Liver (tissue), 9 donors: ENCODE data around the gene TIAM2. TPM values are rescaled to one million over a fixed set of nuclear protein-coding genes. Genes with fewer than 3 reads are reported as not detected.

Experiments
- DNase-seq: peaks from one replicate; pipeline ENCODE4 v3.0.0-alpha.2; 2017; ENCODE audit warnings: low spot score
- H3K27ac ChIP-seq, 2 donors: one replicate each; pipeline ENCODE4 v1.7.0; 2013; ENCODE audit warnings: inconsistent platforms in 2 of 2, low read length in 2 of 2, control low read depth in 1 of 2, low read depth in 1 of 2, mild to moderate bottlenecking in 1 of 2
- H3K27me3 ChIP-seq, 4 donors: one replicate each; pipeline versions ENCODE4 v1.6.1 to v1.7.0; 2013; ENCODE audit warnings: low read length in 3 of 4, inconsistent platforms in 1 of 4, mild to moderate bottlenecking in 1 of 4, moderate library complexity in 1 of 4; ENCODE audit not compliant: control insufficient read depth in 4 of 4, insufficient read depth in 4 of 4
- H3K36me3 ChIP-seq, 4 donors: one replicate each; pipeline versions ENCODE4 v1.6.1 to v1.7.0; 2013; ENCODE audit warnings: low read length in 3 of 4, mild to moderate bottlenecking in 3 of 4, low read depth in 1 of 4, moderate library complexity in 1 of 4; ENCODE audit not compliant: control insufficient read depth in 4 of 4, insufficient read depth in 3 of 4
- H3K4me1 ChIP-seq, 4 donors: one replicate each; pipeline versions ENCODE4 v1.6.1 to v1.7.0; 2013; ENCODE audit warnings: low read length in 3 of 4, mild to moderate bottlenecking in 3 of 4, moderate library complexity in 1 of 4; ENCODE audit not compliant: control insufficient read depth in 4 of 4, insufficient read depth in 4 of 4
- H3K4me3 ChIP-seq, 3 donors: one replicate each; pipeline versions ENCODE4 v1.6.1 to v1.7.0; 2013; ENCODE audit warnings: low read length in 3 of 3, control low read depth in 1 of 3, low read depth in 1 of 3, mild to moderate bottlenecking in 1 of 3
- H3K9ac ChIP-seq, 2 donors: one replicate each; pipeline ENCODE4 v1.7.0; 2013; ENCODE audit warnings: low read length in 2 of 2, mild to moderate bottlenecking in 2 of 2, moderate library complexity in 2 of 2, control low read depth in 1 of 2, low read depth in 1 of 2
- H3K9me3 ChIP-seq, 4 donors: one replicate each; pipeline versions ENCODE4 v1.6.1 to v1.7.0; 2013; ENCODE audit warnings: low read length in 3 of 4; ENCODE audit not compliant: control insufficient read depth in 4 of 4
- EGR1 ChIP-seq, 2 donors: IDR thresholded peaks; 2 replicates each; pipeline ENCODE4 v1.6.1; 2016 to 2018; ENCODE audit warnings: antibody characterized with exemption in 2 of 2, low read depth in 2 of 2
- FOXA1 ChIP-seq: IDR thresholded peaks from 2 replicates; pipeline ENCODE4 v1.6.1; 2016; ENCODE audit warnings: antibody characterized with exemption
- FOXA2 ChIP-seq: IDR thresholded peaks from 2 replicates; pipeline ENCODE4 v1.6.1; 2016; ENCODE audit warnings: antibody characterized with exemption
- GABPA ChIP-seq, 2 donors: IDR thresholded peaks in 1 of 2; conservative IDR thresholded peaks in 1 of 2; 2 replicates each; pipeline ENCODE4 v1.6.1; 2016; ENCODE audit warnings: antibody characterized with exemption in 2 of 2, mild to moderate bottlenecking in 1 of 2, moderate library complexity in 1 of 2
- HNF4A ChIP-seq, 2 donors: conservative IDR thresholded peaks; 2 replicates each; pipeline ENCODE4 v1.6.1; 2016; ENCODE audit warnings: antibody characterized with exemption in 2 of 2, mild to moderate bottlenecking in 2 of 2
- JUND ChIP-seq, 2 donors: IDR thresholded peaks; 2 replicates each; pipeline ENCODE4 v1.6.1; 2016; ENCODE audit warnings: antibody characterized with exemption in 2 of 2
- NR2F2 ChIP-seq: IDR thresholded peaks from 2 replicates; pipeline ENCODE4 v1.6.1; 2016; ENCODE audit warnings: antibody characterized with exemption
- RAD21 ChIP-seq, 2 donors: IDR thresholded peaks; 2 replicates each; pipeline ENCODE4 v1.6.1; 2016; ENCODE audit warnings: antibody characterized with exemption in 2 of 2, mild to moderate bottlenecking in 2 of 2
- RXRA ChIP-seq, 2 donors: IDR thresholded peaks; 2 replicates each; pipeline ENCODE4 v1.6.1; 2017 to 2018; ENCODE audit warnings: antibody characterized with exemption in 2 of 2, mild to moderate bottlenecking in 1 of 2
- SP1 ChIP-seq: IDR thresholded peaks from 2 replicates; pipeline ENCODE4 v1.6.1; 2018; ENCODE audit warnings: antibody characterized with exemption, mild to moderate bottlenecking
- TAF1 ChIP-seq: conservative IDR thresholded peaks from 2 replicates; pipeline ENCODE4 v1.6.1; 2016; ENCODE audit warnings: antibody characterized with exemption, mild to moderate bottlenecking
- YY1 ChIP-seq: IDR thresholded peaks from 2 replicates; pipeline ENCODE4 v1.6.1; 2016; ENCODE audit warnings: antibody characterized with exemption, mild to moderate bottlenecking
- WGBS: extraction: QIAGEN DNeasy Blood & Tissue Kit; methylation state at CpG from one replicate; pipeline ENCODE4 v1.1.7; 2013; 5-methylcytosine and 5-hydroxymethylcytosine counted together
- polyA plus RNA-seq, 2 donors: library from polyadenylated mRNA; stranded (reverse) in 1 of 2; unstranded in 1 of 2; fragments of 200-250 nt in 1 of 2; fragments of >200 nt in 1 of 2; fragmentation: Nextera tagmentation in 1 of 2; extraction: Ambion mirVana in 1 of 2; gene quantifications; one replicate each; pipeline versions ENCODE4 v1.2.1 to v1.2.3, GENCODE V29; 2013 to 2015
- total RNA-seq, 2 donors: library from RNA; depleted of rRNA; stranded (reverse); fragments of >200 nt; gene quantifications; one replicate each; pipeline ENCODE4 v1.2.3, GENCODE V29; 2014
- TF ChIP-seq, protein P1 (sequence below): IDR thresholded peaks from 2 replicates; pipeline ENCODE4 v1.6.1; 2016; ENCODE audit warnings: antibody characterized with exemption
- TF ChIP-seq, protein P2 (sequence below): IDR thresholded peaks from 2 replicates; pipeline ENCODE4 v1.6.1; 2016; ENCODE audit warnings: antibody characterized with exemption
- TF ChIP-seq, protein P3 (sequence below): IDR thresholded peaks from 2 replicates; pipeline ENCODE4 v1.6.1; 2016; ENCODE audit warnings: antibody characterized with exemption
- TF ChIP-seq, protein P4 (sequence below): IDR thresholded peaks from 2 replicates; pipeline ENCODE4 v1.6.1; 2016; ENCODE audit warnings: antibody characterized with exemption, mild to moderate bottlenecking
- TF ChIP-seq, protein P5 (sequence below): fragments of 150-350 bp; IDR thresholded peaks from 2 replicates; pipeline ENCODE4 v1.5.1; 2017; ENCODE audit warnings: improper control_type of control experiment, low read depth, low read length; ENCODE audit not compliant: missing input control
- donor health status: healthy.
- donor health status: healthy.
- donor health status: healthy.
- donor health status: healthy.
- donor health status: healthy.

Gene TIAM2
- total and polyA plus RNA-seq, 4 donors: 0.62 to 3.7 (median 2.4) TPM

DNA sequence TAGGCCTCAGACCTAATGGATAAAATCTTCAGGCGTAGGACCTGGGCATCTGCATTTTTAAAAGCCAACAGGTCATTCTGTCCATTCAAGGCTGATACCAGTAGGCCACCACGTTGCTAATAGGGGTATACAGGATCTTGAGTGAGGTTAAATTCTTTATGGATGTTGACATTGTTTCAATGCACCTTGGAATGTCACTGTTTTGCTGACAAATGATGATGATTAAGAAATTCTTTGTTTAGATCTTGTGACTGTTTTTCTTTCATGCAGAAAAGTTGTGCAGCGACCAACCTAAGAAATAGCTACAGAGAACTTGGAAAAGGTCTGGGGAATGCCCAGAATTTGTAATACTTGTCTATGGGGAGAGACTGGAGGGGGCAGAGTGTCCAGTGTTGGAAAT lies 167.6 kb downstream of the TIAM2 start:
- no peak overlapping the region for H3K27ac ChIP-seq
- WGBS: 73% methylated on average over 3 of the region's 3 CpGs
- DNase-seq: no peak

DNA sequence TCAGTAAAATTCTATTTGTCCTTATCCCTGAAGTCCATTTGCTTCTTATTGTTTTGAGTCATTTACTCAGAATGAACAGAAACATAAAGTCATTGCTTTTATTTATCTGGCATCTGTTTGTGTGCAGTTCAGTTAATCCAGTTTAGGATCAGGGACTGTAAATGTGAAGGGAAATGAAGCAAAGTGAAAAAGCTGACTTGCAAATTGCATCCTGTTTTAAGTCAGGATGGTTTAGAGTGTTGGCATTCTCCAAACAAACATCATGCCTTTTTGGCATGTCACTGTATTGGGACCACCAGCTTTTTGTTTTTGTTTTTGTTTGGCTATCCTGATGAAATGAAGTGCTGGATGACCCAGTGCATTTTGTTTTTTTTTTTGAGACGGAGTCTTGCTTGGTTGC lies 168.5 kb downstream of the TIAM2 start:
- H3K27ac ChIP-seq: no peak overlapping the region
- no peak overlapping the region for H3K4me3 ChIP-seq
- H3K27me3 ChIP-seq: no peaks in the 10 kb centered on the region
- 94% methylated on average over 1 of the region's 1 CpG for WGBS
- H3K9ac ChIP-seq: no peak overlapping the region
- H3K9me3 ChIP-seq: no peaks in the 10 kb centered on the region
- H3K36me3 ChIP-seq: no peaks in the 10 kb centered on the region
- no peaks in the 10 kb centered on the region for H3K4me1 ChIP-seq
- no peak for DNase-seq
- TF ChIP-seq GABPA (IDR thresholded peaks at IDR 0.05 in 1 of 2, conservative IDR thresholded peaks at IDR 0.05 in 1 of 2): no peak
- no peak for TF ChIP-seq FOXA2
- TF ChIP-seq, protein P1, sequence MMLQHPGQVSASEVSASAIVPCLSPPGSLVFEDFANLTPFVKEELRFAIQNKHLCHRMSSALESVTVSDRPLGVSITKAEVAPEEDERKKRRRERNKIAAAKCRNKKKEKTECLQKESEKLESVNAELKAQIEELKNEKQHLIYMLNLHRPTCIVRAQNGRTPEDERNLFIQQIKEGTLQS: no peak
- TF ChIP-seq RAD21 (IDR thresholded peaks at IDR 0.05): no peak
- TF ChIP-seq JUND (IDR thresholded peaks at IDR 0.05): no peak
- TF ChIP-seq EGR1 (IDR thresholded peaks at IDR 0.05; ENCODE audit: low read depth in 2 of 2): no peak
- no peak for TF ChIP-seq RXRA (IDR thresholded peaks at IDR 0.05)
- TF ChIP-seq, protein P2, sequence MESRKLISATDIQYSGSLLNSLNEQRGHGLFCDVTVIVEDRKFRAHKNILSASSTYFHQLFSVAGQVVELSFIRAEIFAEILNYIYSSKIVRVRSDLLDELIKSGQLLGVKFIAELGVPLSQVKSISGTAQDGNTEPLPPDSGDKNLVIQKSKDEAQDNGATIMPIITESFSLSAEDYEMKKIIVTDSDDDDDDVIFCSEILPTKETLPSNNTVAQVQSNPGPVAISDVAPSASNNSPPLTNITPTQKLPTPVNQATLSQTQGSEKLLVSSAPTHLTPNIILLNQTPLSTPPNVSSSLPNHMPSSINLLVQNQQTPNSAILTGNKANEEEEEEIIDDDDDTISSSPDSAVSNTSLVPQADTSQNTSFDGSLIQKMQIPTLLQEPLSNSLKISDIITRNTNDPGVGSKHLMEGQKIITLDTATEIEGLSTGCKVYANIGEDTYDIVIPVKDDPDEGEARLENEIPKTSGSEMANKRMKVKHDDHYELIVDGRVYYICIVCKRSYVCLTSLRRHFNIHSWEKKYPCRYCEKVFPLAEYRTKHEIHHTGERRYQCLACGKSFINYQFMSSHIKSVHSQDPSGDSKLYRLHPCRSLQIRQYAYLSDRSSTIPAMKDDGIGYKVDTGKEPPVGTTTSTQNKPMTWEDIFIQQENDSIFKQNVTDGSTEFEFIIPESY: no peak
- TF ChIP-seq SP1: no peak
- no peak for TF ChIP-seq HNF4A (conservative IDR thresholded peaks at IDR 0.05)
- TF ChIP-seq, protein P3, sequence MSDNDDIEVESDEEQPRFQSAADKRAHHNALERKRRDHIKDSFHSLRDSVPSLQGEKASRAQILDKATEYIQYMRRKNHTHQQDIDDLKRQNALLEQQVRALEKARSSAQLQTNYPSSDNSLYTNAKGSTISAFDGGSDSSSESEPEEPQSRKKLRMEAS: no peak
- no peak for TF ChIP-seq TAF1
- TF ChIP-seq NR2F2: no peak
- TF ChIP-seq FOXA1: no peak

More for the DNA sequence above, 167.6 kb downstream of the TIAM2 start:
- Histone ChIP-seq H3K27me3 (no peaks in the 10 kb centered on the region), H3K36me3 (no peaks in the 10 kb centered on the region), H3K9ac (no peak overlapping the region), H3K9me3 (no peaks in the 10 kb centered on the region), H3K4me3 (no peak overlapping the region), H3K4me1 (no peaks in the 10 kb centered on the region)
- TF ChIP-seq, protein P4, sequence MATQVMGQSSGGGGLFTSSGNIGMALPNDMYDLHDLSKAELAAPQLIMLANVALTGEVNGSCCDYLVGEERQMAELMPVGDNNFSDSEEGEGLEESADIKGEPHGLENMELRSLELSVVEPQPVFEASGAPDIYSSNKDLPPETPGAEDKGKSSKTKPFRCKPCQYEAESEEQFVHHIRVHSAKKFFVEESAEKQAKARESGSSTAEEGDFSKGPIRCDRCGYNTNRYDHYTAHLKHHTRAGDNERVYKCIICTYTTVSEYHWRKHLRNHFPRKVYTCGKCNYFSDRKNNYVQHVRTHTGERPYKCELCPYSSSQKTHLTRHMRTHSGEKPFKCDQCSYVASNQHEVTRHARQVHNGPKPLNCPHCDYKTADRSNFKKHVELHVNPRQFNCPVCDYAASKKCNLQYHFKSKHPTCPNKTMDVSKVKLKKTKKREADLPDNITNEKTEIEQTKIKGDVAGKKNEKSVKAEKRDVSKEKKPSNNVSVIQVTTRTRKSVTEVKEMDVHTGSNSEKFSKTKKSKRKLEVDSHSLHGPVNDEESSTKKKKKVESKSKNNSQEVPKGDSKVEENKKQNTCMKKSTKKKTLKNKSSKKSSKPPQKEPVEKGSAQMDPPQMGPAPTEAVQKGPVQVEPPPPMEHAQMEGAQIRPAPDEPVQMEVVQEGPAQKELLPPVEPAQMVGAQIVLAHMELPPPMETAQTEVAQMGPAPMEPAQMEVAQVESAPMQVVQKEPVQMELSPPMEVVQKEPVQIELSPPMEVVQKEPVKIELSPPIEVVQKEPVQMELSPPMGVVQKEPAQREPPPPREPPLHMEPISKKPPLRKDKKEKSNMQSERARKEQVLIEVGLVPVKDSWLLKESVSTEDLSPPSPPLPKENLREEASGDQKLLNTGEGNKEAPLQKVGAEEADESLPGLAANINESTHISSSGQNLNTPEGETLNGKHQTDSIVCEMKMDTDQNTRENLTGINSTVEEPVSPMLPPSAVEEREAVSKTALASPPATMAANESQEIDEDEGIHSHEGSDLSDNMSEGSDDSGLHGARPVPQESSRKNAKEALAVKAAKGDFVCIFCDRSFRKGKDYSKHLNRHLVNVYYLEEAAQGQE: no peak
- TF ChIP-seq, protein P2: no peak
- TF ChIP-seq YY1 (no peak), JUND (IDR thresholded peaks at IDR 0.05) (no peak), HNF4A (conservative IDR thresholded peaks at IDR 0.05) (no peak), RXRA (IDR thresholded peaks at IDR 0.05) (no peak)
- TF ChIP-seq, protein P5, sequence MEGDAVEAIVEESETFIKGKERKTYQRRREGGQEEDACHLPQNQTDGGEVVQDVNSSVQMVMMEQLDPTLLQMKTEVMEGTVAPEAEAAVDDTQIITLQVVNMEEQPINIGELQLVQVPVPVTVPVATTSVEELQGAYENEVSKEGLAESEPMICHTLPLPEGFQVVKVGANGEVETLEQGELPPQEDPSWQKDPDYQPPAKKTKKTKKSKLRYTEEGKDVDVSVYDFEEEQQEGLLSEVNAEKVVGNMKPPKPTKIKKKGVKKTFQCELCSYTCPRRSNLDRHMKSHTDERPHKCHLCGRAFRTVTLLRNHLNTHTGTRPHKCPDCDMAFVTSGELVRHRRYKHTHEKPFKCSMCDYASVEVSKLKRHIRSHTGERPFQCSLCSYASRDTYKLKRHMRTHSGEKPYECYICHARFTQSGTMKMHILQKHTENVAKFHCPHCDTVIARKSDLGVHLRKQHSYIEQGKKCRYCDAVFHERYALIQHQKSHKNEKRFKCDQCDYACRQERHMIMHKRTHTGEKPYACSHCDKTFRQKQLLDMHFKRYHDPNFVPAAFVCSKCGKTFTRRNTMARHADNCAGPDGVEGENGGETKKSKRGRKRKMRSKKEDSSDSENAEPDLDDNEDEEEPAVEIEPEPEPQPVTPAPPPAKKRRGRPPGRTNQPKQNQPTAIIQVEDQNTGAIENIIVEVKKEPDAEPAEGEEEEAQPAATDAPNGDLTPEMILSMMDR: no peak
